K562 (cell line): ENCODE measurements around the gene C1R. TPM values are rescaled to one million over a fixed set of nuclear protein-coding genes. Genes with fewer than 3 reads are reported as not detected.

Experiments
- GTF2E2 ChIP-seq: fragments of 200-800 bp; sonication (Bioruptor generic); IDR thresholded peaks from 2 replicates; pipeline ENCODE4 v1.6.1; 2016; ENCODE audit warnings: missing genetic modification characterization, missing compliant biosample characterization
- GTF2F1 ChIP-seq: IDR thresholded peaks from 2 replicates; pipeline ENCODE4 v1.6.1; 2011; ENCODE audit warnings: low read depth, low read length, improper control_type of control experiment
- HLTF ChIP-seq: fragments of 450-650 bp; IDR thresholded peaks from 2 replicates; pipeline ENCODE4 v1.6.1; 2016
- KAT2B ChIP-seq: IDR thresholded peaks from one replicate; pipeline ENCODE4 v1.6.1; 2012; ENCODE audit warnings: low read depth, mild to moderate bottlenecking, control low read depth, inconsistent platforms, low read length, moderate library complexity
- KDM4B ChIP-seq, 2 experiments: fragments of 450-650 bp in 1 of 2; sonication (generic) in 1 of 2; IDR thresholded peaks; 2 replicates each; pipeline ENCODE4 v1.6.1; 2016 to 2017; ENCODE audit warnings: borderline replicate concordance in 2 of 2, antibody characterized with exemption in 1 of 2, low read depth in 1 of 2, mild to moderate bottlenecking in 1 of 2
- KDM5B ChIP-seq: fragments of 200-600 bp; sonication (generic); IDR thresholded peaks from 2 replicates; pipeline ENCODE4 v1.6.1; 2012; ENCODE audit warnings: low read depth, mild to moderate bottlenecking, moderate library complexity, low read length, control low read depth, inconsistent platforms; ENCODE audit not compliant: insufficient replicate concordance
- XRCC3 ChIP-seq: fragments of 450-650 bp; IDR thresholded peaks from 2 replicates; pipeline ENCODE4 v1.6.1; 2017; ENCODE audit warnings: mild to moderate bottlenecking, moderate library complexity
- XRCC4 ChIP-seq: IDR thresholded peaks from one replicate; pipeline ENCODE4 v1.6.1; 2011; ENCODE audit not compliant: insufficient read depth, insufficient read length; ENCODE audit errors: extremely low read depth
- ZNF197 ChIP-seq: fragments of 200-800 bp; sonication (Bioruptor generic); IDR thresholded peaks from 2 replicates; pipeline ENCODE4 v1.6.1; 2016; ENCODE audit warnings: low read depth, missing genetic modification characterization, missing compliant biosample characterization
- ZNF224 ChIP-seq: sonication (generic); formaldehyde crosslinking; IDR thresholded peaks from 2 replicates; pipeline ENCODE4 v1.8.0; 2022; ENCODE audit warnings: mild to moderate bottlenecking, missing genetic modification reagents
- polyA plus RNA-seq, 8 experiments: library from polyadenylated mRNA; depleted of rRNA in 4 of 8; stranded (reverse) in 5 of 8; unstranded in 3 of 8; fragments of >200 nt; fragmentation: Nextera tagmentation in 2 of 8; fragmentation: Illumina TruSeq in 1 of 8; extraction: Ambion mirVana in 2 of 8; extraction: Trizol in 1 of 8; gene quantifications; 2 replicates each; pipeline versions ENCODE4 v1.2.1 to v1.2.3, GENCODE V29; 2011 to 2014; ENCODE audit warnings: inconsistent platforms in 1 of 8, missing spikeins in 1 of 8
- total RNA-seq, 7 experiments: library from RNA; depleted of rRNA in 6 of 7; stranded (reverse); fragments of >200 nt in 6 of 7; fragmentation: Illumina TruSeq in 2 of 7; extraction: Trizol in 2 of 7; gene quantifications; 2 replicates each; pipeline versions ENCODE4 v1.2.1 to v1.2.3, GENCODE V29; 2011 to 2021; ENCODE audit warnings: low replicate concordance in 1 of 7
- TF ChIP-seq, protein P1 (sequence below): fragments of 450-650 bp; IDR thresholded peaks from 2 replicates; pipeline ENCODE4 v1.6.1; 2018; ENCODE audit not compliant: partially characterized antibody
- TF ChIP-seq, protein P2 (sequence below): fragments of 250-450 bp; sonication (Bioruptor Pico); IDR thresholded peaks from 2 replicates; pipeline ENCODE4 v1.4.0; 2020
- TF ChIP-seq, protein P3 (sequence below): sonication (generic); formaldehyde crosslinking; IDR thresholded peaks from 2 replicates; pipeline ENCODE4 v1.8.0; 2022; ENCODE audit warnings: missing genetic modification reagents, mild to moderate bottlenecking, moderate library complexity, borderline replicate concordance
- TF ChIP-seq, protein P4 (sequence below): fragments of 200-800 bp; sonication (Bioruptor generic); IDR thresholded peaks from 2 replicates; pipeline ENCODE4 v1.6.1; 2017; ENCODE audit warnings: missing genetic modification characterization, missing compliant biosample characterization

Gene C1R
- total and polyA plus RNA-seq, 9 of the 15 experiments (the other 6 are each of a cell fraction or from before 2014, with no cell fraction given), result 0.07 to 1.0 (median 0.33) TPM; not detected in 1

DNA sequence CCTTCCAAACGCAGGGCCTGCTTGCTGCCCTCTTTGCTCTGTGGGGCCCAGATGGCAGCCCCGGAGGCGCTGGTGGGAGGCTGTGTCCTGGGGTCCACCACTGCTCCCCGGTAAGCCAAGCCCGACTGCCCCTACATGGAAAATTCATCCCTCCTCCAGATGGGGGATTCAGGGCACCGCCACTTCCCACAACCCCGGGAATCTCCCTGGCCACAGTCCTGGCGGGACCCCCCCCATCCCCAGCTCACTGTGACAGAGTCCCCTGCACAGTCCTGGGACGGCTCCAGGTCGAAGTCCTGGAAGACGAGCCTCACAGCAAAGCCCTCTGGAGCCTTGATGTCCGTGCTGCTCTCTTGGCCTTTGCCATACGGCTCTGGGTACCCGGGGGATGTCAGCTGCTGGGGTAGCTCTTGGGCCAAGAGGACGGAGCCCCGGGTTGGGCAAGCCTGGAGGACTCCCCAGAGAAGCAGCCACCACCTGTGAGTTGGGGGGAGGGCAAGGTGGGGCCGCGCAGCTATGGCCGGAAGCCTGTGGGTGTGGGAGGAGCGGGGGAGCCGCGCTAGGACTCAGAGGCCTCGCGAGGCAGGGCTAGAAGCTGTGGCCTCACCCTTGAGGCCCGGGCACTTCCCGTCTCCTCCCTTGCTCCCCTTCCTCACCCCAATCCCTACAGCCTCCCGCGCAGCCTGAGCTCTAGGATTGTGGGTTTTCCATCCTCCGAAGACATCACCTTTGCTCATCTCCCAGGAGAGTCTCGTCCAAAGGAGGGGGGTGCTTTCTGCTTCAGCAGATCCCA is 16.0 kb upstream of the C1R start (continued):
- TF ChIP-seq, protein P1, sequence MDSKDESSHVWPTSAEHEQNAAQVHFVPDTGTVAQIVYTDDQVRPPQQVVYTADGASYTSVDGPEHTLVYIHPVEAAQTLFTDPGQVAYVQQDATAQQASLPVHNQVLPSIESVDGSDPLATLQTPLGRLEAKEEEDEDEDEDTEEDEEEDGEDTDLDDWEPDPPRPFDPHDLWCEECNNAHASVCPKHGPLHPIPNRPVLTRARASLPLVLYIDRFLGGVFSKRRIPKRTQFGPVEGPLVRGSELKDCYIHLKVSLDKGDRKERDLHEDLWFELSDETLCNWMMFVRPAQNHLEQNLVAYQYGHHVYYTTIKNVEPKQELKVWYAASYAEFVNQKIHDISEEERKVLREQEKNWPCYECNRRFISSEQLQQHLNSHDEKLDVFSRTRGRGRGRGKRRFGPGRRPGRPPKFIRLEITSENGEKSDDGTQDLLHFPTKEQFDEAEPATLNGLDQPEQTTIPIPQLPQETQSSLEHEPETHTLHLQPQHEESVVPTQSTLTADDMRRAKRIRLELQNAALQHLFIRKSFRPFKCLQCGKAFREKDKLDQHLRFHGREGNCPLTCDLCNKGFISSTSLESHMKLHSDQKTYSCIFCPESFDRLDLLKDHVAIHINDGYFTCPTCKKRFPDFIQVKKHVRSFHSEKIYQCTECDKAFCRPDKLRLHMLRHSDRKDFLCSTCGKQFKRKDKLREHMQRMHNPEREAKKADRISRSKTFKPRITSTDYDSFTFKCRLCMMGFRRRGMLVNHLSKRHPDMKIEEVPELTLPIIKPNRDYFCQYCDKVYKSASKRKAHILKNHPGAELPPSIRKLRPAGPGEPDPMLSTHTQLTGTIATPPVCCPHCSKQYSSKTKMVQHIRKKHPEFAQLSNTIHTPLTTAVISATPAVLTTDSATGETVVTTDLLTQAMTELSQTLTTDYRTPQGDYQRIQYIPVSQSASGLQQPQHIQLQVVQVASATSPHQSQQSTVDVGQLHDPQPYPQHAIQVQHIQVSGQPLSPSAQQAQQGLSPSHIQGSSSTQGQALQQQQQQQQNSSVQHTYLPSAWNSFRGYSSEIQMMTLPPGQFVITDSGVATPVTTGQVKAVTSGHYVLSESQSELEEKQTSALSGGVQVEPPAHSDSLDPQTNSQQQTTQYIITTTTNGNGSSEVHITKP, result no peak
- TF ChIP-seq GTF2F1, result no peak
- no peak for TF ChIP-seq GTF2E2 (tag)
- no peak for TF ChIP-seq XRCC3
- TF ChIP-seq KDM4B (IDR thresholded peaks at IDR 0.05; ENCODE audit: borderline replicate concordance in 2 of 2, low read depth in 1 of 2), result no peak
- TF ChIP-seq KAT2B, result no peak
- TF ChIP-seq, protein P2, sequence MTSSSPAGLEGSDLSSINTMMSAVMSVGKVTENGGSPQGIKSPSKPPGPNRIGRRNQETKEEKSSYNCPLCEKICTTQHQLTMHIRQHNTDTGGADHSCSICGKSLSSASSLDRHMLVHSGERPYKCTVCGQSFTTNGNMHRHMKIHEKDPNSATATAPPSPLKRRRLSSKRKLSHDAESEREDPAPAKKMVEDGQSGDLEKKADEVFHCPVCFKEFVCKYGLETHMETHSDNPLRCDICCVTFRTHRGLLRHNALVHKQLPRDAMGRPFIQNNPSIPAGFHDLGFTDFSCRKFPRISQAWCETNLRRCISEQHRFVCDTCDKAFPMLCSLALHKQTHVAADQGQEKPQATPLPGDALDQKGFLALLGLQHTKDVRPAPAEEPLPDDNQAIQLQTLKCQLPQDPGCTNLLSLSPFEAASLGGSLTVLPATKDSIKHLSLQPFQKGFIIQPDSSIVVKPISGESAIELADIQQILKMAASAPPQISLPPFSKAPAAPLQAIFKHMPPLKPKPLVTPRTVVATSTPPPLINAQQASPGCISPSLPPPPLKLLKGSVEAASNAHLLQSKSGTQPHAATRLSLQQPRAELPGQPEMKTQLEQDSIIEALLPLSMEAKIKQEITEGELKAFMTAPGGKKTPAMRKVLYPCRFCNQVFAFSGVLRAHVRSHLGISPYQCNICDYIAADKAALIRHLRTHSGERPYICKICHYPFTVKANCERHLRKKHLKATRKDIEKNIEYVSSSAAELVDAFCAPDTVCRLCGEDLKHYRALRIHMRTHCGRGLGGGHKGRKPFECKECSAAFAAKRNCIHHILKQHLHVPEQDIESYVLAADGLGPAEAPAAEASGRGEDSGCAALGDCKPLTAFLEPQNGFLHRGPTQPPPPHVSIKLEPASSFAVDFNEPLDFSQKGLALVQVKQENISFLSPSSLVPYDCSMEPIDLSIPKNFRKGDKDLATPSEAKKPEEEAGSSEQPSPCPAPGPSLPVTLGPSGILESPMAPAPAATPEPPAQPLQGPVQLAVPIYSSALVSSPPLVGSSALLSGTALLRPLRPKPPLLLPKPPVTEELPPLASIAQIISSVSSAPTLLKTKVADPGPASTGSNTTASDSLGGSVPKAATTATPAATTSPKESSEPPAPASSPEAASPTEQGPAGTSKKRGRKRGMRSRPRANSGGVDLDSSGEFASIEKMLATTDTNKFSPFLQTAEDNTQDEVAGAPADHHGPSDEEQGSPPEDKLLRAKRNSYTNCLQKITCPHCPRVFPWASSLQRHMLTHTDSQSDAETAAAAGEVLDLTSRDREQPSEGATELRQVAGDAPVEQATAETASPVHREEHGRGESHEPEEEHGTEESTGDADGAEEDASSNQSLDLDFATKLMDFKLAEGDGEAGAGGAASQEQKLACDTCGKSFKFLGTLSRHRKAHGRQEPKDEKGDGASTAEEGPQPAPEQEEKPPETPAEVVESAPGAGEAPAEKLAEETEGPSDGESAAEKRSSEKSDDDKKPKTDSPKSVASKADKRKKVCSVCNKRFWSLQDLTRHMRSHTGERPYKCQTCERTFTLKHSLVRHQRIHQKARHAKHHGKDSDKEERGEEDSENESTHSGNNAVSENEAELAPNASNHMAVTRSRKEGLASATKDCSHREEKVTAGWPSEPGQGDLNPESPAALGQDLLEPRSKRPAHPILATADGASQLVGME, result no peak
- TF ChIP-seq, protein P3, sequence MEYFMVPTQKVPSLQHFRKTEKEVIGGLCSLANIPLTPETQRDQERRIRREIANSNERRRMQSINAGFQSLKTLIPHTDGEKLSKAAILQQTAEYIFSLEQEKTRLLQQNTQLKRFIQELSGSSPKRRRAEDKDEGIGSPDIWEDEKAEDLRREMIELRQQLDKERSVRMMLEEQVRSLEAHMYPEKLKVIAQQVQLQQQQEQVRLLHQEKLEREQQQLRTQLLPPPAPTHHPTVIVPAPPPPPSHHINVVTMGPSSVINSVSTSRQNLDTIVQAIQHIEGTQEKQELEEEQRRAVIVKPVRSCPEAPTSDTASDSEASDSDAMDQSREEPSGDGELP (CRISPR knock-in tag), result peak; percentile 85
- no peak for TF ChIP-seq ZNF197 (CRISPR knock-in tag)
- TF ChIP-seq, protein P4, sequence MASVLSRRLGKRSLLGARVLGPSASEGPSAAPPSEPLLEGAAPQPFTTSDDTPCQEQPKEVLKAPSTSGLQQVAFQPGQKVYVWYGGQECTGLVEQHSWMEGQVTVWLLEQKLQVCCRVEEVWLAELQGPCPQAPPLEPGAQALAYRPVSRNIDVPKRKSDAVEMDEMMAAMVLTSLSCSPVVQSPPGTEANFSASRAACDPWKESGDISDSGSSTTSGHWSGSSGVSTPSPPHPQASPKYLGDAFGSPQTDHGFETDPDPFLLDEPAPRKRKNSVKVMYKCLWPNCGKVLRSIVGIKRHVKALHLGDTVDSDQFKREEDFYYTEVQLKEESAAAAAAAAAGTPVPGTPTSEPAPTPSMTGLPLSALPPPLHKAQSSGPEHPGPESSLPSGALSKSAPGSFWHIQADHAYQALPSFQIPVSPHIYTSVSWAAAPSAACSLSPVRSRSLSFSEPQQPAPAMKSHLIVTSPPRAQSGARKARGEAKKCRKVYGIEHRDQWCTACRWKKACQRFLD (CRISPR knock-in tag), result no peak
- TF ChIP-seq XRCC4, result no peak
- no peak for TF ChIP-seq HLTF
- TF ChIP-seq ZNF224 (CRISPR knock-in tag), result no peak
- TF ChIP-seq KDM5B, result no peak
